HEK293 (cell line): ENCODE data around the gene BEND2.

ENCODE experiments used
- CTCF ChIP-seq: fragments of 450-650 bp; formaldehyde crosslinking; IDR thresholded peaks from 2 replicates; pipeline ENCODE4 v1.5.1; 2016; ENCODE audit warnings: missing biosample characterization, missing genetic modification characterization
- REST ChIP-seq: fragments of 450-650 bp; formaldehyde crosslinking; IDR thresholded peaks from 2 replicates; pipeline ENCODE4 v1.5.1; 2016; ENCODE audit warnings: missing biosample characterization, missing genetic modification characterization
- SCRT2 ChIP-seq: fragments of 450-650 bp; formaldehyde crosslinking; IDR thresholded peaks from 2 replicates; pipeline ENCODE4 v1.5.1; 2016; ENCODE audit warnings: missing biosample characterization, missing genetic modification characterization
- SETDB1 ChIP-seq: IDR thresholded peaks from one replicate; pipeline ENCODE4 v1.6.1; 2017; ENCODE audit warnings: mild to moderate bottlenecking, low read length, moderate library complexity, mixed read lengths; ENCODE audit not compliant: insufficient read length
- ZNF280C ChIP-seq: fragments of 450-650 bp; formaldehyde crosslinking; IDR thresholded peaks from 2 replicates; pipeline ENCODE4 v1.5.1; 2016; ENCODE audit warnings: missing biosample characterization, missing genetic modification characterization

GRCh38 chrX:18146954-18147353 lies 73.7 kb downstream of the BEND2 start:
- TF ChIP-seq CTCF (tag by site-specific recombination) (no peak), REST (tag by site-specific recombination) (peak; percentile 93), SCRT2 (no peak), SETDB1 (no peak), ZNF280C (tag by site-specific recombination) (no peak)
